Thoracic aorta (tissue), 2 donors: Measurements from ENCODE around the gene RBFOX1. TPM values are rescaled to one million over a fixed set of nuclear protein-coding genes. Genes with fewer than 3 reads are reported as not detected.

Experiments used
- ATAC-seq: fragments of 150-250 bp; one replicate; pipeline ENCODE4 v1.8.0; 2017; ENCODE audit warnings: low read depth; ENCODE audit not compliant: insufficient number of reproducible peaks, low FRiP score
- DNase-seq: peaks from one replicate; pipeline ENCODE4 v3.0.0-alpha.2; 2020; ENCODE audit warnings: low spot score
- H3K27ac ChIP-seq, 2 donors: fragments of 200-600 bp; sonication (generic); 1 replicate in 1 of 2; 2 replicates in 1 of 2; pipeline ENCODE4 v1.5.1; 2016; ENCODE audit warnings: mild to moderate bottlenecking in 2 of 2, moderate library complexity in 2 of 2
- H3K27me3 ChIP-seq: fragments of 200-600 bp; sonication (generic); replicated peaks from 2 replicates; pipeline ENCODE4 v1.6.0; 2016; ENCODE audit warnings: mild to moderate bottlenecking; ENCODE audit not compliant: insufficient read depth
- H3K36me3 ChIP-seq: fragments of 200-600 bp; sonication (generic); one replicate; pipeline ENCODE4 v1.5.1; 2016
- H3K4me1 ChIP-seq, 2 donors: fragments of 200-600 bp; sonication (generic); 1 replicate in 1 of 2; 2 replicates in 1 of 2; pipeline versions ENCODE4 v1.5.1 to v1.6.0; 2016; ENCODE audit warnings: low read depth in 2 of 2, mild to moderate bottlenecking in 1 of 2; ENCODE audit not compliant: control insufficient read depth in 1 of 2
- H3K4me3 ChIP-seq: fragments of 200-600 bp; sonication (generic); 2 replicates; pipeline ENCODE4 v1.5.1; 2016; ENCODE audit warnings: mild to moderate bottlenecking
- H3K9me3 ChIP-seq: fragments of 200-600 bp; sonication (generic); 2 replicates; pipeline ENCODE4 v1.5.1; 2016
- CTCF ChIP-seq: fragments of 200-600 bp; sonication (generic); IDR thresholded peaks from one replicate; pipeline ENCODE4 v1.5.1; 2019; ENCODE audit warnings: antibody characterized with exemption
- total RNA-seq, 2 donors: library from RNA; depleted of rRNA; stranded (reverse); fragments of >200 nt; gene quantifications; one replicate each; pipeline versions ENCODE4 v1.1.0 to v1.2.3, GENCODE V29; 2016

Gene RBFOX1
- total RNA-seq, 2 donors from 2014 or later: not detected

- no peak overlapping the region for H3K27ac ChIP-seq
- DNase-seq (no peak), ATAC-seq (no peak)
- H3K4me3 ChIP-seq: no peak overlapping the region
- H3K27me3 ChIP-seq: no peaks in the 10 kb centered on the region
- H3K9me3 ChIP-seq: no peaks in the 10 kb centered on the region
- H3K36me3 ChIP-seq: no peaks in the 10 kb centered on the region
- no peaks in the 10 kb centered on the region for H3K4me1 ChIP-seq
- TF ChIP-seq CTCF: no peak
These were observed 65.9 kb downstream of the RBFOX1 start for GRCh38 chr16:7398536-7398935.

GRCh38 chr16:7399296-7399695 is 66.7 kb downstream of the RBFOX1 start:
- no peaks in the 10 kb centered on the region for H3K27me3 ChIP-seq
- no peaks in the 10 kb centered on the region for H3K36me3 ChIP-seq
- TF ChIP-seq CTCF: no peak
- H3K4me1 ChIP-seq: no peaks in the 10 kb centered on the region
- DNase-seq (no peak), ATAC-seq (no peak)
- H3K9me3 ChIP-seq: no peaks in the 10 kb centered on the region
- no peak overlapping the region for H3K27ac ChIP-seq
- no peak overlapping the region for H3K4me3 ChIP-seq

DNA sequence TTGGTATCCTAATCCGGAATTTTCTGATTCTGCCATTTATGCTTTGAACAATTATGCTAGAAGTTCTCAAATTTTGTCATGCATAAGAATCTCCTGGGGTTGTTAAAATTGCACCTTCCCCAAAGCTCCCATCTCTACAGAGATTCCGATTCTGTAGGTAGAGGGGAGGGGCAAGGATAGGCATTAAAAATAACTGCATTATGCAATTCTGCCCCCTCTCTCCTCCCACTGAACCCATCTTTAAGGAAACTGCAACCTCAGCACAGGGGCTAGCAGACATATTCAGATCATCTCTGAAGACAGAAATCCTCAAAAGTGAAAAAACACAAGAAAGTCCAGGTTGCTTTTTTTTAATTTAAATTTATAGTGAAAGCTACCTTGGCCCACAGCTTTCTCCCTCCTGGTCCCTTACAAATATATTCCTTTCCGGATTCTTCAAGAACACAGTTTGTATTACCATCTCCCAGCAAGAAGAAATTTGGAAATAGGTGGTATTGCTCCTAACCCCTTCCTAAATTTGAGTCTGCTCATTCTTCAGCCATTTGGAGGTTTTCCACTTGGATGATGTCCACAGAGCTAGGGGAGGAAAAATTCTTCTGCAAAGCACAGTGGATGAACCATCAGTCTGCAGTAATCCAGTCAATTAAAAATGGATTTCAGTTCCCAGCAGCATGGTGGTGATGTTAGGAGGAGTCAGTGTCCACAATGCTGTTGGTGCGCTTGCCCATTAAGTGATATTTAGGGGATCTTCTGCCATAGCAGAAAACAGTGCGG is 67.7 kb downstream of the RBFOX1 start:
- no peak for TF ChIP-seq CTCF
- no peak overlapping the region for H3K27ac ChIP-seq
- no peak for ATAC-seq
- no peaks in the 10 kb centered on the region for H3K4me1 ChIP-seq
- DNase-seq: no peak
- no peaks in the 10 kb centered on the region for H3K36me3 ChIP-seq
- H3K9me3 ChIP-seq: no peaks in the 10 kb centered on the region
- H3K4me3 ChIP-seq: no peak overlapping the region
- H3K27me3 ChIP-seq: no peaks in the 10 kb centered on the region

GRCh38 chr16:7404217-7404616 is 71.6 kb downstream of the RBFOX1 start:
- ATAC-seq (no peak), DNase-seq (no peak)
- Histone ChIP-seq H3K27me3 (no peaks in the 10 kb centered on the region), H3K27ac (no peak overlapping the region), H3K4me3 (no peak overlapping the region), H3K36me3 (no peaks in the 10 kb centered on the region), H3K4me1 (no peaks in the 10 kb centered on the region), H3K9me3 (no peaks in the 10 kb centered on the region)
- TF ChIP-seq CTCF: no peak

GRCh38 chr16:7405166-7405565 is 72.5 kb downstream of the RBFOX1 start:
- no peaks in the 10 kb centered on the region for H3K9me3 ChIP-seq
- no peak for TF ChIP-seq CTCF
- DNase-seq (no peak), ATAC-seq (no peak)
- H3K27ac ChIP-seq: no peak overlapping the region
- H3K4me3 ChIP-seq: no peak overlapping the region
- H3K27me3 ChIP-seq: no peaks in the 10 kb centered on the region
- no peaks in the 10 kb centered on the region for H3K36me3 ChIP-seq
- no peaks in the 10 kb centered on the region for H3K4me1 ChIP-seq
